GM10248 (cell line): ENCODE measurements around the gene KCTD2.

Experiments
- CTCF ChIA-PET: fragments of 300-600 bp; sonication (Branson Sonifier 250); formaldehyde crosslinking; extraction: SDS; loops from one replicate; lab custom pipeline; 2021; ENCODE audit warnings: antibody characterized with exemption; lab: Yijun Ruan, JAX
- POLR2A ChIA-PET: fragments of 350-650 bp; sonication (Branson Sonifier 250); formaldehyde crosslinking; extraction: SDS; loops from one replicate; lab custom pipeline; 2020; ENCODE audit warnings: antibody characterized with exemption; lab: Yijun Ruan, JAX
- DNase-seq: peaks from one replicate; pipeline ENCODE4 v3.0.0; 2012; ENCODE audit errors: extremely low spot score
- CTCF ChIP-seq: IDR thresholded peaks from 2 replicates; pipeline ENCODE4 v1.5.1; 2012; ENCODE audit warnings: mild to moderate bottlenecking, low read depth; ENCODE audit errors: extremely low read depth, missing control alignments, control extremely low read depth

KCTD2 gene

GRCh38 chr17:75109407-75110233 lies 62.6 kb downstream of the KCTD2 start, which contains the start of gene ARMC7:
TSS of gene ARMC7 (plus strand) at chr17:75109969. CDS start at chr17:75110289, 320 bp downstream.
- peak; percentile 97 for DNase-seq
- CTCF ChIA-PET, result interaction anchor here (0.7 to 16.9 kb wide), 4 partner anchors 19 to 161 kb away, joined by 3 to 338 read pairs (median 6); partner anchors contain the start of genes MIF4GD and NT5C
- no peak for TF ChIP-seq CTCF
- POLR2A ChIA-PET, result interaction anchor here (1.0 to 1.7 kb wide), 3 partner anchors 10 to 45 kb away, joined by 3 to 4 read pairs (median 4); partner anchors contain the start of gene JPT1

- POLR2A ChIA-PET, result interaction anchor here (1.0 to 1.7 kb wide), 3 partner anchors 10 to 44 kb away, joined by 3 to 4 read pairs (median 4); partner anchors contain the start of gene JPT1
- CTCF ChIA-PET, result interaction anchor here (0.7 to 16.9 kb wide), 4 partner anchors 19 to 91 kb away, joined by 3 to 338 read pairs (median 6); partner anchors contain the start of gene NT5C
- no peak for DNase-seq
- no peak for TF ChIP-seq CTCF
Measured at GRCh38 chr17:75110234-75110937, 63.4 kb downstream of the KCTD2 start.

GRCh38 chr17:75111777-75112335 lies 64.8 kb downstream of the KCTD2 start:
- ChIA-PET POLR2A (no interaction called here), CTCF (interaction anchor here (1.0 to 16.9 kb wide), 8 partner anchors 18 to 159 kb away, joined by 3 to 338 read pairs (median 6); partner anchors contain the start of genes MIF4GD, NT5C and SLC16A5)
- no peak for DNase-seq
- no peak for TF ChIP-seq CTCF

GRCh38 chr17:75113798-75114551 lies 67.0 kb downstream of the KCTD2 start:
- ChIA-PET CTCF (interaction anchor here (0.7 to 16.9 kb wide), 68 partner anchors 10 to 408 kb away, joined by 3 to 338 read pairs (median 6); partner anchors contain the start of genes ATP5PD, CDR2L, GGA3 and JPT1), POLR2A (interaction anchor here (0.6 to 1.6 kb wide), 12 partner anchors 10 to 314 kb away, joined by 3 to 8 read pairs (median 4); partner anchors contain the start of genes JPT1, NT5C and SUMO2)
- TF ChIP-seq CTCF, result peak; percentile 91
- DNase-seq, result peak; percentile 85

- ChIA-PET POLR2A (interaction anchor here (0.6 to 1.6 kb wide), 11 partner anchors 9 to 313 kb away, joined by 3 to 8 read pairs (median 5); partner anchors contain the start of genes JPT1, NT5C and SUMO2), CTCF (interaction anchor here (0.7 to 16.9 kb wide), 65 partner anchors 11 to 408 kb away, joined by 3 to 338 read pairs (median 6); partner anchors contain the start of genes ATP5PD, CDR2L, GGA3 and JPT1)
- DNase-seq, result peak; percentile 71
- no peak for TF ChIP-seq CTCF
Measured at GRCh38 chr17:75114552-75115314, 67.7 kb downstream of the KCTD2 start.
